Mesenchymal stem cell (in vitro differentiated cells and primary cell): ENCODE results near the gene POC1B.

Experiments used
- DNase-seq: peaks from one replicate; pipeline ENCODE4 v3.0.0-alpha.2; 2013
- H2AFZ ChIP-seq: one replicate; pipeline ENCODE4 v1.6.1; 2013; ENCODE audit warnings: low read depth, mild to moderate bottlenecking, control low read depth, inconsistent platforms, low read length, moderate library complexity
- H2AK5ac ChIP-seq: 2 replicates; pipeline ENCODE4 v1.6.1; 2013; ENCODE audit warnings: low read length, moderate library complexity, mild to moderate bottlenecking, inconsistent platforms; ENCODE audit not compliant: severe bottlenecking
- H2BK120ac ChIP-seq: one replicate; pipeline ENCODE4 v1.6.1; 2013; ENCODE audit warnings: low read depth, mild to moderate bottlenecking, inconsistent platforms, low read length, moderate library complexity
- H2BK12ac ChIP-seq, 2 experiments: one replicate each; pipeline ENCODE4 v1.6.1; 2013; ENCODE audit warnings: inconsistent platforms in 2 of 2, low read length in 2 of 2, mild to moderate bottlenecking in 2 of 2, moderate library complexity in 2 of 2, control low read depth in 1 of 2
- H2BK15ac ChIP-seq: one replicate; pipeline ENCODE4 v1.6.1; 2013; ENCODE audit warnings: mild to moderate bottlenecking, low read depth, inconsistent platforms; ENCODE audit not compliant: poor library complexity, severe bottlenecking
- H2BK5ac ChIP-seq: 2 replicates; pipeline ENCODE4 v1.6.1; 2013; ENCODE audit warnings: low read depth, mild to moderate bottlenecking, low read length, control low read depth, inconsistent platforms; ENCODE audit not compliant: poor library complexity, severe bottlenecking
- H3K14ac ChIP-seq, 2 experiments: one replicate each; pipeline ENCODE4 v1.6.1; 2013; ENCODE audit warnings: inconsistent platforms in 2 of 2, low read length in 2 of 2, control low read depth in 1 of 2, mild to moderate bottlenecking in 1 of 2, moderate library complexity in 1 of 2
- H3K18ac ChIP-seq, 2 experiments: one replicate each; pipeline ENCODE4 v1.6.1; 2013; ENCODE audit warnings: inconsistent platforms in 2 of 2, low read length in 2 of 2, control low read depth in 1 of 2, low read depth in 1 of 2, mild to moderate bottlenecking in 1 of 2
- H3K23ac ChIP-seq, 2 experiments: one replicate each; pipeline ENCODE4 v1.6.1; 2013; ENCODE audit warnings: inconsistent platforms in 2 of 2, low read length in 2 of 2, mild to moderate bottlenecking in 2 of 2, moderate library complexity in 2 of 2, control low read depth in 1 of 2
- H3K27ac ChIP-seq: 2 replicates; pipeline ENCODE4 v1.5.1; 2013; ENCODE audit warnings: mild to moderate bottlenecking, moderate library complexity, low read length, control low read depth, inconsistent platforms; ENCODE audit not compliant: poor library complexity, severe bottlenecking
- H3K27me3 ChIP-seq, 2 experiments: 2 replicates each; pipeline versions ENCODE4 v1.6.1 to v1.7.0; 2013; ENCODE audit warnings: low read length in 2 of 2, mild to moderate bottlenecking in 2 of 2, moderate library complexity in 2 of 2, control low read depth in 1 of 2, inconsistent platforms in 1 of 2; ENCODE audit not compliant: control insufficient read depth in 1 of 2, insufficient read depth in 1 of 2
- H3K36me3 ChIP-seq, 2 experiments: 2 replicates each; pipeline versions ENCODE4 v1.6.1 to v1.7.0; 2013; ENCODE audit warnings: low read length in 2 of 2, control low read depth in 1 of 2, inconsistent platforms in 1 of 2, low read depth in 1 of 2, mild to moderate bottlenecking in 1 of 2; ENCODE audit not compliant: insufficient read depth in 2 of 2, control insufficient read depth in 1 of 2
- H3K4ac ChIP-seq, 2 experiments: one replicate each; pipeline ENCODE4 v1.6.1; 2013; ENCODE audit warnings: inconsistent platforms in 2 of 2, low read length in 2 of 2, mild to moderate bottlenecking in 2 of 2, moderate library complexity in 2 of 2, control low read depth in 1 of 2, low read depth in 1 of 2
- H3K4me1 ChIP-seq: 2 replicates; pipeline ENCODE4 v1.6.1; 2013; ENCODE audit warnings: low read depth, low read length, control low read depth; ENCODE audit not compliant: control insufficient read depth, insufficient read depth
- H3K4me2 ChIP-seq: 2 replicates; pipeline ENCODE4 v1.6.1; 2013; ENCODE audit warnings: low read length, mild to moderate bottlenecking, inconsistent platforms; ENCODE audit not compliant: poor library complexity, severe bottlenecking
- H3K4me3 ChIP-seq, 2 experiments: 2 replicates each; pipeline versions ENCODE4 v1.5.1 to v1.7.0; 2013; ENCODE audit warnings: low read length in 2 of 2, mild to moderate bottlenecking in 2 of 2, control low read depth in 1 of 2, low read depth in 1 of 2; ENCODE audit not compliant: insufficient read depth in 1 of 2
- H3K79me1 ChIP-seq: replicated peaks from 2 replicates; pipeline ENCODE4 v1.6.1; 2013; ENCODE audit warnings: mild to moderate bottlenecking, control low read depth, low read length, inconsistent platforms; ENCODE audit not compliant: poor library complexity, severe bottlenecking
- H3K9ac ChIP-seq: 2 replicates; pipeline ENCODE4 v1.7.0; 2013; ENCODE audit warnings: mild to moderate bottlenecking, low read length, moderate library complexity
- H3K9me3 ChIP-seq: 2 replicates; pipeline ENCODE4 v1.7.0; 2013; ENCODE audit warnings: mild to moderate bottlenecking, low read length; ENCODE audit not compliant: control insufficient read depth
- H4K8ac ChIP-seq: one replicate; pipeline ENCODE4 v1.6.1; 2013; ENCODE audit warnings: inconsistent platforms, mild to moderate bottlenecking, low read length, moderate library complexity
- H4K91ac ChIP-seq: one replicate; pipeline ENCODE4 v1.6.1; 2013; ENCODE audit warnings: mild to moderate bottlenecking, low read length, inconsistent platforms
- WGBS: methylation state at CpG from one replicate; pipeline ENCODE4 v1.1.7; 2013; ENCODE audit warnings: mixed read lengths; 5-methylcytosine and 5-hydroxymethylcytosine counted together

POC1B gene

GRCh38 chr12:89392391-89392790 lies 133.5 kb downstream of the POC1B start:
- Histone ChIP-seq H3K14ac (no peak overlapping the region), H3K9me3 (no peaks in the 10 kb centered on the region), H3K27me3 (no peaks in the 10 kb centered on the region), H2BK5ac (no peak overlapping the region), H2AK5ac (no peak overlapping the region), H3K79me1 (no peaks in the 10 kb centered on the region), H3K18ac (no peak overlapping the region), H2BK120ac (peak overlapping the region; percentile 27), H2BK15ac (no peak overlapping the region), H3K4me3 (no peak overlapping the region), H2AFZ (no peak overlapping the region), H3K23ac (no peak overlapping the region), H3K36me3 (no peaks in the 10 kb centered on the region), H3K4me2 (no peak overlapping the region), H2BK12ac (no peak overlapping the region), H3K27ac (no peak overlapping the region), H3K4me1 (peaks cover 9% of the 10 kb centered on the region), H4K8ac (no peak overlapping the region), H3K4ac (no peak overlapping the region), H3K9ac (no peak overlapping the region), H4K91ac (no peak overlapping the region)
- DNase-seq = no peak
- WGBS = 100% methylated on average over 3 of the region's 3 CpGs

- DNase-seq = no peak
- Histone ChIP-seq H3K14ac (no peak overlapping the region), H2BK5ac (no peak overlapping the region), H3K27ac (no peak overlapping the region), H4K8ac (no peak overlapping the region), H2AFZ (no peak overlapping the region), H2BK12ac (peak overlapping the region in 1 of 2 experiments; percentile 87), H3K9ac (no peak overlapping the region), H4K91ac (no peak overlapping the region), H3K23ac (no peak overlapping the region), H3K4ac (no peak overlapping the region), H3K9me3 (no peaks in the 10 kb centered on the region), H3K79me1 (no peaks in the 10 kb centered on the region), H2AK5ac (peak overlapping the region; percentile 78), H2BK15ac (no peak overlapping the region), H3K18ac (no peak overlapping the region), H3K4me3 (no peak overlapping the region), H3K36me3 (no peaks in the 10 kb centered on the region), H3K4me2 (no peak overlapping the region), H3K27me3 (no peaks in the 10 kb centered on the region), H3K4me1 (peaks cover 9% of the 10 kb centered on the region), H2BK120ac (peak overlapping the region; percentile 27)
- 96% methylated on average over 4 of the region's 6 CpGs for WGBS
Measured at GRCh38 chr12:89391726-89392336, 134.0 kb downstream of the POC1B start.

GRCh38 chr12:89390802-89391673 lies 134.8 kb downstream of the POC1B start:
- WGBS = 20% methylated on average over 3 of the region's 3 CpGs
- Histone ChIP-seq H3K4me1 (peaks cover 9% of the 10 kb centered on the region), H2BK15ac (no peak overlapping the region), H3K4me3 (no peak overlapping the region), H3K23ac (no peak overlapping the region), H2BK120ac (peak overlapping the region; percentile 37), H3K14ac (no peak overlapping the region), H3K36me3 (no peaks in the 10 kb centered on the region), H2BK5ac (no peak overlapping the region), H3K27me3 (no peaks in the 10 kb centered on the region), H3K4me2 (no peak overlapping the region), H2AK5ac (peak overlapping the region; percentile 89), H4K91ac (peak overlapping the region; percentile 40), H3K9me3 (no peaks in the 10 kb centered on the region), H3K9ac (no peak overlapping the region), H3K4ac (peak overlapping the region in 1 of 2 experiments; percentile 17), H2BK12ac (peak overlapping the region in 1 of 2 experiments; percentile 87), H3K27ac (peak overlapping the region; percentile 85), H3K18ac (peak overlapping the region; percentile 6 to 82), H3K79me1 (no peaks in the 10 kb centered on the region), H2AFZ (no peak overlapping the region), H4K8ac (peak overlapping the region; percentile 57)
- peak; percentile 95 for DNase-seq
